Stimulated activated CD4-positive, alpha-beta T cell treated with anti-CD3 and anti-CD28 coated beads, Interleukin-12 subunit alpha, Interleukin-12 subunit beta, amount 100 ng/mL, for 24 hours (primary cell): ENCODE measurements around the gene MRO.
"Not testable (repeated sequence)": the region's sequence is repeated elsewhere in the genome, so short reads cannot be mapped to it uniquely, and the experiment has no call there.

ENCODE experiments used
- DNase-seq, 2 experiments: peaks; one replicate each; pipeline ENCODE4 v3.0.0-alpha.2; 2020; ENCODE audit warnings: low read depth in 2 of 2

The MRO gene

GRCh38 chr18:50792885-50793284 lies 26.9 kb downstream of the MRO start:
- DNase-seq = no peak

- DNase-seq = no peak
Measured at GRCh38 chr18:50791599-50792438, 28.0 kb downstream of the MRO start.

DNA sequence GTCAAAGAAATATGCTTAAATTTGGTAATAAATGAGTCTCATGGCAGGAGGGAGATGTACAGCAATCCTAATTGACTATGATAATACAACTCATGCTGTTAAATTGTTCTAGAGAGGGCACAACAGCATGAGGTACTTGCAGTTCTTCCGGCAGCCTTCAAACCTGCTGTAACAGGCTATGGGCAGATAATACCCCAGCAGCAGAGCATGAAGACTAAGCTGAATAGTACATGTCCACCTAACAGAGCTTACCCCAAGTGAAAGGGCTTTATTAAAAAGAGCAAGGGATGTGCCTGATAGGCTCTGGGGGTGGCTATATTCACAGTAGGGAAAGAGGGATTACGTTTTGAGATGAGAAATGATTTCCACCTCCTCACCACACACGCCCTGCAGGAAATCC lies 28.9 kb downstream of the MRO start:
- DNase-seq = no peak

GRCh38 chr18:50790241-50790640 lies 29.6 kb downstream of the MRO start:
- no peak for DNase-seq

- no peak for DNase-seq
Measured at GRCh38 chr18:50788284-50788683, 31.5 kb downstream of the MRO start.

GRCh38 chr18:50786864-50787263 lies 33.0 kb downstream of the MRO start:
- no peak for DNase-seq

- no peak for DNase-seq
Measured at GRCh38 chr18:50783553-50783952, 36.3 kb downstream of the MRO start.

DNA sequence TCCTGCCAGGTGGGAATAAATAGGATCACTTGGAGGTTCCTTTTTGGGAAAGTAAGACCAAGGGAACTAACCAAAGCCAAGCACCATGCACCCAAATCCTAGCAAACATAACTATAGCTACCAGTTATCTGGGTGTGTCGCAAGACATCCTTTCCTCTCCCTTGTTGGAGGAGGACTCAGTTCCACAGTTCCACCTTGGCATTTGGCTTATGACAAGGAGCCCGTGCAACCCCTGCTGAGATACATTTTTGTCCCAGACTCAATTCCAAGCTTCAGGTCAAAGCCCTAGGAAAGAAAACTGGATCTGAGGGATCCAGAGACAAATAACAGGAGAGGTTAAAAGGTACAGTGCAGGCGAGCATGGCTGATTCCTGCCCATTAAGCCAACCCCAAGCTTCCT lies 40.8 kb downstream of the MRO start:
- DNase-seq = not testable (repeated sequence)

- no peak for DNase-seq
Measured at GRCh38 chr18:50776383-50776782, 43.4 kb downstream of the MRO start.

- DNase-seq = no peak
Measured at GRCh38 chr18:50775726-50776125, 44.1 kb downstream of the MRO start.

DNA sequence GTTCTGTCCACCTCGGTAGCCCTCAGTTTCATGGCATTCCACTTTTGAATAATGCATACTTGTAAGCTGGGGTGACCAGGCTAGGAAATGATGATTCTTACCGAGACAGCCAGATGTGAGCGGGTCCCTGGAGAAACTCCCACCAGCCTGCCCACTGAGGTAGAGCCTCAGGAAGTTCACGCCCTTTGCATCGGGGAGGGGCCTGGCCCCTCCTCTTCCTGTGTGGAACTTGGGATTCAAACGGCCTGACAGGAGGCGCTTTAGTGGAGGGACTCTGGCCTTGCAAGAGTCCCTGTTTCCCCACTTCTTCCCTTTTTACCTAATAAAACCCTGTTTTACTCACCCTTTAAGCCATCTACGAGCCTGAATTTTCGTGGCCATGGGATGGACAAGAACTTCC lies 44.6 kb downstream of the MRO start:
- no peak for DNase-seq

GRCh38 chr18:50769463-50769862 lies 50.4 kb downstream of the MRO start:
- DNase-seq = no peak

- no peak for DNase-seq
Measured at GRCh38 chr18:50757358-50757757, 62.5 kb downstream of the MRO start.

DNA sequence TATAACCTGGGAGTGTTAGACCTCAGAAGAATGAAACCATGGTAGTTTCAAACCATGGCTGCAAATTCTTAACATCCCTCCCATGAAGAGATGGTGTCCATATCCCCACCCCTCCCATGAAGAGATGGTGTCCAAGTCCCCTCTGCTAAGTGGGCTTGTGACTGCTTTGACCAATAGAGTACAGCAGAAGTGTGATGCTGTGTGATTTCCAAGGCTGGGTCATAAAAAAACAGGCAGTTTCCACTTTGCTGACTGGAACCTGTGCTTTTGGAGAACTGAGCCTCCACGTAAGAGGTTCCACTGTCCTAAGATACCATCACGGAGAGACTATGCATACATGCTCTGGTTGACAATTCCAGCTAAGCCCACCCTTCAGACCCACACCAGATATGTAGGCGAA lies 65.5 kb downstream of the MRO start:
- no peak for DNase-seq

DNA sequence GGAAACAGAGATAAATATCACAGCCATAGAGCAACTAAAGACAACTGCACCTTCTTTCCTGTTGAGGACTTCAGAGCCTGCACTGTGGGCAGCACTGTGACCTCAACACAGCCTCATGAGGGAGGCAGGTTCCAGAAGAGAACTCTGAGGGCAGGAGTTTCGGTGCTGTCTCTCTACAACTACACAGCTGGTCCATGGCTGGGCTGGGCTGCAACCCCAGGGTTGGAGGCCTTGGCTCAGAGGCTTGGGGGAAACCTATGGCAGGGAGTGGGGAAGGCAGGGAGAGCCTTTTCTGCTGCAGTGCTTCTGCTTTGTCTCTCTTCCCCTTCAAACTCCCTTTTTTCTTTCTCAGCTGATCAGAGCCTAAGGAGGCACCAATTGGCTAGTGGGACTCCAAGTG lies 66.5 kb downstream of the MRO start:
- no peak for DNase-seq

- no peak for DNase-seq
Measured at GRCh38 chr18:50751947-50752346, 67.9 kb downstream of the MRO start.

GRCh38 chr18:50751490-50751889 lies 68.3 kb downstream of the MRO start:
- no peak for DNase-seq

DNA sequence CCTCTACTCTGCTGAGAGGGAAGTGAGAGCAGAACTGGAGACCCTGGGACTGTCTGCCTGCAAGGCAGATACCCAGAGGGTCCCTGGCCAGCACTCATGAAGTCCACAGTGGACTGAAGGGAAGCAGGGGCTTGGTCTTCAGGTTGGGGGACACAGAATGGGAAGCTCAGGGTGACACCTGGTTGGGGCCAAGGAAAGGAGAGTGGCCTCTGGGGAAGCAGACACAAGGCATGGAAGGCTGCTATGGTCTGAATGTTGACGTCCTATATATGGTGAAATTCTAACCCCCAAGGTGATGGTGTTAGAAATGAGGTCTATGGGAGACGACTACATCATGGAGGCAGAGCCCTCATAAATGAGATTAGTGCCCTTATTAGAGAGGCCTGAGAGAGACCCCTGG lies 69.3 kb downstream of the MRO start:
- DNase-seq = no peak

DNA sequence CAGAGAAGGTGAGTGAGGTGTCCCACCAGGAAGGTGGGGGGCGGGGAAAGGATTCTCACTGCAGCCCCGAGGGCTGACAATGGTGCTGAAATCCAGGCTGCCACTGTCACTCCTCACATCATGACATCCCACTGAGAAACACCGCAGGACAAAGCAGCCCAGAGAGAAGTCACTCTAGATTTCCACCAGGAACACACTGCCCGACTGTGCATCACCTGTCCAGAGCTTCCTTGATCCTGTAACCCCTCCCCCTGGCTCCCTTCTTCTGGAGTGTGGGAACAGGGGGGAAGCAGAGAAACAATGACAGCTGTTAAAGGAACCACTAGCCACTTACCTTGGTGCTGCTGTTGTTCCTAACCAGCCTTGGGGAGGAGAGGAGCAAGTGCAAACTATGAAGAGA lies 69.9 kb downstream of the MRO start:
- DNase-seq = no peak

DNA sequence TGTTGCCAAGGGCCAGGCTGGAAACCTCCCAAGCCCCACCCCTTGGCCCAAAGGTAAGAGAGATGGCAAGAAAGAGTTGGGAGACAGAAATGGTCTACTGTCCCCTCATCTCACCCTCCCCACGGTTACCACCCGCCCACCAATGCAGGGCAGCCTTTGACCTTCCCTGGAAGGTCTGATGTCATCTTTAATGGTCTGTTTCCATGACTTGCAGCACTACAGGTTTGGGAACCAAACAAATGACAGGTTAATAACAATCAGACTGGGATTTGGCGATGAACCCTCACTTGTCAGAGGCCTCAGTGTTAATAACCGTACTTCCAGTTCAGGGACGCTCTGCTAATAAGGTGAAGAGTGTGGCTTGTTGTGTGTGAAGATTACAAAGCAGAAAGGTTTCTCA lies 70.4 kb downstream of the MRO start:
- DNase-seq = no peak

DNA sequence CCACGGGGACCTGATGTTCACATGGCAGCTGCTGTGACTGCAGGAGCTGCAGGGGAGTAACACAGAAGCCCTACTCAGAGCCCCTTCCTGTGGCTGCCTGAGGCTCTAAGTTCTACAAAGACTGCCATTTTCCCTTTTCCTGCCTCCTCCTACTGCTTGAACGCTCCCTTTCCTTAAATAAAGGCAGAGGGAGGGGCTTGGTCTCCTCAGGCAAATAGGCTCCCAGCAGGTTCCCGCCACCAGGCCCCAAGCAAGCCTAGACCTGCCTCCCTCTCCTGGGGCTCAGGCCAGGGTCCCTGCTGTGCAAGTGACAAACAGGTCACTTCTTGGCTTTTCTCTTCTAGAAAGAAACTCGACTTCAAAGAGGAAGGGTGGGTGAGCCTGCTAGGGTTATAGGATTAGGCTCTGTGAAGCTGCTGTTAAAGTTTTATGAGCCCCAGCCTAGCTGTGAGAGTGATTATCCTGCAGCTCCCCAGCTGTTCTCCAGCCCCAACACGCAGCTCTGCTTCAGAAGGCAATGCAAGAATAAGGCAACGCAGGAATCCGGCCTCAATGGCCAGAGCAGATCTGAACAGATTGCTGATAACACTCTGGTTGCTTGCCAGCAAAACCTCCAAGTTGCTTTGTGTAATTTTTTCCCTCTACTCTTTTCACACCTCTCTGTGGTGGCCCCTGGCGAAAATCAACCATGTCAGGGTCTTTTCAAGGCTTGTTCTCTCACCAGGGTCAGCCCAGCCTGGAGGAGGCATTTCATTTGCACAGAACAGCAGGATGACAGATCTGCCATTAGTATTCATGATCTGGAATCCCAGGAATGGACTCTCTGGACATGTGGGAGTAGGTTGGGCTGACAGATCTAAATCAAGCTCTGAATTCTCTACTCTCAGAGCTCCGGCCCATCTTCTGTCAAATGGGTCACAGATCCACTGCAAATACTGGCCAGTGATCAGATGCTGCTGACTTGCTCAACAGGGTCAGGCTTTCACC lies 71.3 kb downstream of the MRO start:
- DNase-seq = no peak

- DNase-seq = no peak
Measured at GRCh38 chr18:50747849-50748242, 72.0 kb downstream of the MRO start.

- no peak for DNase-seq
Measured at GRCh38 chr18:50745945-50746344, 73.9 kb downstream of the MRO start.
